Measurements from ENCODE around the gene PLXNB3. TPM values are rescaled to one million over a fixed set of nuclear protein-coding genes. Genes with fewer than 3 reads are reported as not detected.

The PLXNB3 gene
- total RNA-seq, 1 experiment from 2014 or later = 14.3 TPM

DNA sequence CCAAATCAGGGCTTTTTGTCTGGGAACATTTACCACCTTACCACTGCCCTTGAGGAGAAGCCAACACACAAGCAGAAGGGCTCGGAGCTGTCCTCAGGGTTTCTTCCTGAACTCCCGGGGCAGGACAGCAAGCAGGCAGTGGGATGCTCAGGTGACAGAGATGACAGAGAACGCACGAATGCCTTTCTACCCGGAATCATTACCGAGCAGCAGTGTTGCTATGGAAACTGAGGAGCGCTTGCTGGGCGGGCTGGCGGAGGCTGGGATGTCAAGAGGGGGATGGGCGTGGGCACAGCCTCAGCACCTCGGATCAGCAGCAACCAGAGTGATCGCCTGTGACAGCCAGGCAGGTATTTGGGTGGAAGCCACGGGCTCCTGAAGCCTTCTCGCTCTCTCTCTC, 48.2 kb downstream of the PLXNB3 start:
- intact Hi-C loops (cut with micrococcal nuclease; ENCODE audit: unreplicated experiment) = no loop called here

DNA sequence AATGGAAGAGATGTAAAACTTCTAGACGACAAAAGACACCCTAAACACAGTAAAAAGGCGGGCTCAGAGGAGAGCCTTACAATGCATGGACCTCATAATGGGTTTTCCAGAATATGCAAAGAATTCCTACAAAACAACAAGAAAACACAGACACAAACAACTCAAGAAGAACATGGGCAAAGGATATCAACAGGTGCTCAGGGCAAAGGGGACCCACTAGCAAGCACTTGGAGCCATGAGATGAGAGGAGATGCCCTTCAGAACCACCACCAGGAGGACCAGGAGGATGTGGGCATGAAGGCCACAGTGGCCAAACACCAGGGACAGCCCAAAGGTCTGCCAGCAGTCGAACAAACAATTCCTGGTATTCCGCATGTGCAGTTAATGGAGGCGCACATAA, 49.1 kb downstream of the PLXNB3 start:
- POLR2A ChIA-PET = no interaction called here
- no peak for DNase-seq (ENCODE audit: low read depth, low spot score)
- intact Hi-C loops (cut with micrococcal nuclease; ENCODE audit: unreplicated experiment) (no loop called here), in situ Hi-C loops (cut with HindIII; ENCODE audit: low pct_unique_long_range_greater_than_20kb, low sequenced_read_pairs) (no loop called here)
- no peaks in the 10 kb centered on the region for H3K9me3 ChIP-seq (ENCODE audit: control insufficient read depth, insufficient read depth, low read depth, low read length)
- no peaks in the 10 kb centered on the region for H3K27me3 ChIP-seq (ENCODE audit: control insufficient read depth, insufficient read depth, low read length)
- no peaks in the 10 kb centered on the region for H3K4me1 ChIP-seq (ENCODE audit: control insufficient read depth, insufficient read depth, low read length)
- H3K27ac ChIP-seq (ENCODE audit: low read length) = no peak overlapping the region
- TF ChIP-seq POLR2AphosphoS5 (IDR thresholded peaks at IDR 0.05; ENCODE audit: low read depth, low read length) (no peak), SIN3A (IDR thresholded peaks at IDR 0.05; ENCODE audit: borderline replicate concordance, insufficient read depth, low read depth, low read length) (no peak), TCF7L2 (IDR thresholded peaks at IDR 0.05; ENCODE audit: low read depth, low read length) (no peak)
- TF ChIP-seq, protein P1, sequence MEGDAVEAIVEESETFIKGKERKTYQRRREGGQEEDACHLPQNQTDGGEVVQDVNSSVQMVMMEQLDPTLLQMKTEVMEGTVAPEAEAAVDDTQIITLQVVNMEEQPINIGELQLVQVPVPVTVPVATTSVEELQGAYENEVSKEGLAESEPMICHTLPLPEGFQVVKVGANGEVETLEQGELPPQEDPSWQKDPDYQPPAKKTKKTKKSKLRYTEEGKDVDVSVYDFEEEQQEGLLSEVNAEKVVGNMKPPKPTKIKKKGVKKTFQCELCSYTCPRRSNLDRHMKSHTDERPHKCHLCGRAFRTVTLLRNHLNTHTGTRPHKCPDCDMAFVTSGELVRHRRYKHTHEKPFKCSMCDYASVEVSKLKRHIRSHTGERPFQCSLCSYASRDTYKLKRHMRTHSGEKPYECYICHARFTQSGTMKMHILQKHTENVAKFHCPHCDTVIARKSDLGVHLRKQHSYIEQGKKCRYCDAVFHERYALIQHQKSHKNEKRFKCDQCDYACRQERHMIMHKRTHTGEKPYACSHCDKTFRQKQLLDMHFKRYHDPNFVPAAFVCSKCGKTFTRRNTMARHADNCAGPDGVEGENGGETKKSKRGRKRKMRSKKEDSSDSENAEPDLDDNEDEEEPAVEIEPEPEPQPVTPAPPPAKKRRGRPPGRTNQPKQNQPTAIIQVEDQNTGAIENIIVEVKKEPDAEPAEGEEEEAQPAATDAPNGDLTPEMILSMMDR (IDR thresholded peaks at IDR 0.05) = no peak
- TF ChIP-seq, protein P2, sequence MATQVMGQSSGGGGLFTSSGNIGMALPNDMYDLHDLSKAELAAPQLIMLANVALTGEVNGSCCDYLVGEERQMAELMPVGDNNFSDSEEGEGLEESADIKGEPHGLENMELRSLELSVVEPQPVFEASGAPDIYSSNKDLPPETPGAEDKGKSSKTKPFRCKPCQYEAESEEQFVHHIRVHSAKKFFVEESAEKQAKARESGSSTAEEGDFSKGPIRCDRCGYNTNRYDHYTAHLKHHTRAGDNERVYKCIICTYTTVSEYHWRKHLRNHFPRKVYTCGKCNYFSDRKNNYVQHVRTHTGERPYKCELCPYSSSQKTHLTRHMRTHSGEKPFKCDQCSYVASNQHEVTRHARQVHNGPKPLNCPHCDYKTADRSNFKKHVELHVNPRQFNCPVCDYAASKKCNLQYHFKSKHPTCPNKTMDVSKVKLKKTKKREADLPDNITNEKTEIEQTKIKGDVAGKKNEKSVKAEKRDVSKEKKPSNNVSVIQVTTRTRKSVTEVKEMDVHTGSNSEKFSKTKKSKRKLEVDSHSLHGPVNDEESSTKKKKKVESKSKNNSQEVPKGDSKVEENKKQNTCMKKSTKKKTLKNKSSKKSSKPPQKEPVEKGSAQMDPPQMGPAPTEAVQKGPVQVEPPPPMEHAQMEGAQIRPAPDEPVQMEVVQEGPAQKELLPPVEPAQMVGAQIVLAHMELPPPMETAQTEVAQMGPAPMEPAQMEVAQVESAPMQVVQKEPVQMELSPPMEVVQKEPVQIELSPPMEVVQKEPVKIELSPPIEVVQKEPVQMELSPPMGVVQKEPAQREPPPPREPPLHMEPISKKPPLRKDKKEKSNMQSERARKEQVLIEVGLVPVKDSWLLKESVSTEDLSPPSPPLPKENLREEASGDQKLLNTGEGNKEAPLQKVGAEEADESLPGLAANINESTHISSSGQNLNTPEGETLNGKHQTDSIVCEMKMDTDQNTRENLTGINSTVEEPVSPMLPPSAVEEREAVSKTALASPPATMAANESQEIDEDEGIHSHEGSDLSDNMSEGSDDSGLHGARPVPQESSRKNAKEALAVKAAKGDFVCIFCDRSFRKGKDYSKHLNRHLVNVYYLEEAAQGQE (IDR thresholded peaks at IDR 0.05; ENCODE audit: insufficient read depth in 1 of 2, low read depth in 2 of 2, low read length in 1 of 2) = no peak
- no peak for ATAC-seq
- CTCF ChIA-PET = no interaction called here
- no TSS peak for BruUV-seq (replicated peaks)
- no peak overlapping the region for H3K4me3 ChIP-seq (ENCODE audit: low read depth in 2 of 2, low read length in 2 of 2)
- H3K36me3 ChIP-seq (ENCODE audit: control insufficient read depth, insufficient read depth, low read length) = no peaks in the 10 kb centered on the region

More for the DNA sequence above, 48.2 kb downstream of the PLXNB3 start:
- Histone ChIP-seq H3K36me3 (ENCODE audit: control insufficient read depth, insufficient read depth, low read length) (no peaks in the 10 kb centered on the region), H3K4me1 (ENCODE audit: control insufficient read depth, insufficient read depth, low read length) (no peaks in the 10 kb centered on the region), H3K27ac (ENCODE audit: low read length) (no peak overlapping the region), H3K4me3 (ENCODE audit: low read depth in 2 of 2, low read length in 2 of 2) (no peak overlapping the region), H3K9me3 (ENCODE audit: control insufficient read depth, insufficient read depth, low read depth, low read length) (no peaks in the 10 kb centered on the region), H3K27me3 (ENCODE audit: control insufficient read depth, insufficient read depth, low read length) (no peaks in the 10 kb centered on the region)
- ChIA-PET CTCF (interaction anchor here (0.5 kb wide), 1 partner anchor 141 kb away, joined by 3 read pairs; no protein-coding TSS in a partner anchor), POLR2A (no interaction called here)
- ATAC-seq (no peak), DNase-seq (ENCODE audit: low read depth, low spot score) (no peak)
- in situ Hi-C loops (cut with HindIII; ENCODE audit: low pct_unique_long_range_greater_than_20kb, low sequenced_read_pairs) = no loop called here
- TF ChIP-seq, protein P2 (IDR thresholded peaks at IDR 0.05; ENCODE audit: insufficient read depth in 1 of 2, low read depth in 2 of 2, low read length in 1 of 2) = no peak
- TF ChIP-seq, protein P1 (IDR thresholded peaks at IDR 0.05) = no peak
- TF ChIP-seq POLR2AphosphoS5 (IDR thresholded peaks at IDR 0.05; ENCODE audit: low read depth, low read length) (no peak), TCF7L2 (IDR thresholded peaks at IDR 0.05; ENCODE audit: low read depth, low read length) (no peak), SIN3A (IDR thresholded peaks at IDR 0.05; ENCODE audit: borderline replicate concordance, insufficient read depth, low read depth, low read length) (no peak)
- BruUV-seq (replicated peaks) = no TSS peak
